T-helper 17 cell (primary cell): ENCODE data around the gene DAW1. TPM values are rescaled to one million over a fixed set of nuclear protein-coding genes. Genes with fewer than 3 reads are reported as not detected.

Experiments
- ATAC-seq: fragments of 150-1000 bp; cut with Tn5 transposase; 2 replicates; pipeline ENCODE4 v1.10.0; 2021; ENCODE audit warnings: mild to moderate bottlenecking, moderate library complexity
- DNase-seq, 3 donors: peaks; one replicate each; pipeline versions ENCODE4 v3.0.0 to v3.0.0-alpha.2; 2020 to 2021
- H3K9me3 ChIP-seq: one replicate; pipeline ENCODE4 v1.7.0; 2013; ENCODE audit warnings: low read length, mild to moderate bottlenecking; ENCODE audit not compliant: control insufficient read depth, poor library complexity, severe bottlenecking
- H3K27ac Mint-ChIP-seq: one replicate; pipeline ENCODE4 v1.8.0; 2022; ENCODE audit warnings: mild to moderate bottlenecking, moderate library complexity, mixed read lengths
- H3K27me3 Mint-ChIP-seq: one replicate; pipeline ENCODE4 v1.8.0; 2022; ENCODE audit warnings: mixed read lengths
- H3K36me3 Mint-ChIP-seq: one replicate; pipeline ENCODE4 v1.8.0; 2022; ENCODE audit warnings: low read depth, mixed read lengths
- H3K4me1 Mint-ChIP-seq: one replicate; pipeline ENCODE4 v1.8.0; 2022; ENCODE audit warnings: mild to moderate bottlenecking, mixed read lengths
- H3K4me3 Mint-ChIP-seq: one replicate; pipeline ENCODE4 v1.8.0; 2022; ENCODE audit warnings: mild to moderate bottlenecking, moderate library complexity, mixed read lengths
- total RNA-seq, 4 donors: library from RNA in 2 of 4; stranded (reverse) in 2 of 4; gene quantifications; one replicate each; pipeline ENCODE4 v1.2.3 and lab custom pipeline; 2022 to 2026

Gene DAW1
- total RNA-seq, 2 donors from 2014 or later = not detected

- ATAC-seq (no peak), DNase-seq (no peak)
- H3K4me3 Mint-ChIP-seq = no peak overlapping the region
- H3K4me1 Mint-ChIP-seq = peaks cover 14% of the 10 kb centered on the region
- peak overlapping the region; percentile 49 for H3K27ac Mint-ChIP-seq
- peaks cover 4% of the 10 kb centered on the region for H3K27me3 Mint-ChIP-seq
- no peaks in the 10 kb centered on the region for H3K36me3 Mint-ChIP-seq
- H3K9me3 ChIP-seq = no peaks in the 10 kb centered on the region
Measured at GRCh38 chr2:227865291-227865690, 6.1 kb upstream of the DAW1 start.

GRCh38 chr2:227867386-227867785 is 4.0 kb upstream of the DAW1 start:
- H3K27me3 Mint-ChIP-seq = peaks cover 4% of the 10 kb centered on the region
- no peak overlapping the region for H3K27ac Mint-ChIP-seq
- H3K4me1 Mint-ChIP-seq = peaks cover 6% of the 10 kb centered on the region
- H3K9me3 ChIP-seq = no peaks in the 10 kb centered on the region
- no peaks in the 10 kb centered on the region for H3K36me3 Mint-ChIP-seq
- DNase-seq (no peak), ATAC-seq (no peak)
- H3K4me3 Mint-ChIP-seq = no peak overlapping the region

- peak; percentile 20 for ATAC-seq
- Mint-ChIP-seq H3K27me3 (peaks cover 8% of the 10 kb centered on the region), H3K36me3 (no peaks in the 10 kb centered on the region)
Measured at GRCh38 chr2:227870710-227871374, 589 bp upstream of the DAW1 start.

GRCh38 chr2:227872676-227873075 is 1.2 kb downstream of the DAW1 start:
- H3K9me3 ChIP-seq = no peaks in the 10 kb centered on the region
- H3K36me3 Mint-ChIP-seq = no peaks in the 10 kb centered on the region
- peaks cover 4% of the 10 kb centered on the region for H3K4me1 Mint-ChIP-seq
- peaks cover 8% of the 10 kb centered on the region for H3K27me3 Mint-ChIP-seq
- no peak for ATAC-seq
- H3K4me3 Mint-ChIP-seq = peak overlapping the region; percentile 10
- H3K27ac Mint-ChIP-seq = no peak overlapping the region
- no peak for DNase-seq

More at GRCh38 chr2:227870710-227871374, 589 bp upstream of the DAW1 start:
- peak overlapping the region; percentile 81 for H3K4me3 Mint-ChIP-seq
- no peaks in the 10 kb centered on the region for H3K9me3 ChIP-seq
- peak overlapping the region; percentile 71 for H3K27ac Mint-ChIP-seq
- DNase-seq = no peak
- H3K4me1 Mint-ChIP-seq = peaks cover 5% of the 10 kb centered on the region

GRCh38 chr2:227876300-227876801 is 4.9 kb downstream of the DAW1 start:
- Mint-ChIP-seq H3K27me3 (peaks cover 10% of the 10 kb centered on the region), H3K27ac (no peak overlapping the region), H3K36me3 (no peaks in the 10 kb centered on the region), H3K4me1 (peaks cover 3% of the 10 kb centered on the region), H3K4me3 (no peak overlapping the region)
- DNase-seq = no peak
- no peaks in the 10 kb centered on the region for H3K9me3 ChIP-seq
- ATAC-seq = no peak

- Mint-ChIP-seq H3K27ac (no peak overlapping the region), H3K27me3 (peaks cover 10% of the 10 kb centered on the region), H3K36me3 (no peaks in the 10 kb centered on the region), H3K4me1 (peaks cover 7% of the 10 kb centered on the region), H3K4me3 (no peak overlapping the region)
- no peak for DNase-seq
- no peak for ATAC-seq
- no peaks in the 10 kb centered on the region for H3K9me3 ChIP-seq
Measured at GRCh38 chr2:227877421-227878310, 6.2 kb downstream of the DAW1 start.

GRCh38 chr2:227880460-227880859 is 9.0 kb downstream of the DAW1 start:
- no peak overlapping the region for H3K4me3 Mint-ChIP-seq
- H3K9me3 ChIP-seq = no peaks in the 10 kb centered on the region
- H3K27me3 Mint-ChIP-seq = peaks cover 10% of the 10 kb centered on the region
- H3K36me3 Mint-ChIP-seq = no peaks in the 10 kb centered on the region
- DNase-seq = no peak
- peaks cover 12% of the 10 kb centered on the region for H3K4me1 Mint-ChIP-seq
- peak overlapping the region; percentile 14 for H3K27ac Mint-ChIP-seq
- no peak for ATAC-seq

GRCh38 chr2:227881866-227882517 is 10.6 kb downstream of the DAW1 start:
- H3K36me3 Mint-ChIP-seq = no peaks in the 10 kb centered on the region
- peaks cover 6% of the 10 kb centered on the region for H3K27me3 Mint-ChIP-seq
- H3K4me1 Mint-ChIP-seq = peaks cover 12% of the 10 kb centered on the region
- DNase-seq = no peak
- H3K4me3 Mint-ChIP-seq = peak overlapping the region; percentile 10
- H3K9me3 ChIP-seq = no peaks in the 10 kb centered on the region
- peak overlapping the region; percentile 89 for H3K27ac Mint-ChIP-seq
- ATAC-seq = peak; percentile 46

GRCh38 chr2:227884511-227884947 is 13.1 kb downstream of the DAW1 start:
- Mint-ChIP-seq H3K36me3 (no peaks in the 10 kb centered on the region), H3K4me1 (peaks cover 15% of the 10 kb centered on the region), H3K27me3 (peaks cover 6% of the 10 kb centered on the region), H3K27ac (no peak overlapping the region), H3K4me3 (no peak overlapping the region)
- no peaks in the 10 kb centered on the region for H3K9me3 ChIP-seq
- DNase-seq (peak; percentile 51 to 67 (median 52)), ATAC-seq (peak; percentile 93)

GRCh38 chr2:227886149-227886548 is 14.7 kb downstream of the DAW1 start:
- H3K27ac Mint-ChIP-seq = no peak overlapping the region
- DNase-seq (no peak), ATAC-seq (no peak)
- no peaks in the 10 kb centered on the region for H3K9me3 ChIP-seq
- no peak overlapping the region for H3K4me3 Mint-ChIP-seq
- H3K27me3 Mint-ChIP-seq = no peaks in the 10 kb centered on the region
- H3K36me3 Mint-ChIP-seq = no peaks in the 10 kb centered on the region
- H3K4me1 Mint-ChIP-seq = peaks cover 12% of the 10 kb centered on the region

- Mint-ChIP-seq H3K27ac (no peak overlapping the region), H3K4me1 (peaks cover 6% of the 10 kb centered on the region), H3K4me3 (no peak overlapping the region), H3K36me3 (no peaks in the 10 kb centered on the region), H3K27me3 (no peaks in the 10 kb centered on the region)
- DNase-seq (no peak), ATAC-seq (no peak)
- H3K9me3 ChIP-seq = no peaks in the 10 kb centered on the region
Measured at GRCh38 chr2:227888289-227888688, 16.9 kb downstream of the DAW1 start.

- Mint-ChIP-seq H3K36me3 (no peaks in the 10 kb centered on the region), H3K27ac (no peak overlapping the region), H3K27me3 (no peaks in the 10 kb centered on the region), H3K4me1 (peaks cover 3% of the 10 kb centered on the region), H3K4me3 (no peak overlapping the region)
- DNase-seq (no peak), ATAC-seq (no peak)
- H3K9me3 ChIP-seq = no peaks in the 10 kb centered on the region
Measured at GRCh38 chr2:227889336-227889735, 17.9 kb downstream of the DAW1 start.

- H3K27ac Mint-ChIP-seq = no peak overlapping the region
- no peaks in the 10 kb centered on the region for H3K9me3 ChIP-seq
- ATAC-seq (peak; percentile 63), DNase-seq (no peak)
- no peaks in the 10 kb centered on the region for H3K27me3 Mint-ChIP-seq
- H3K36me3 Mint-ChIP-seq = no peaks in the 10 kb centered on the region
- no peak overlapping the region for H3K4me3 Mint-ChIP-seq
- peaks cover 2% of the 10 kb centered on the region for H3K4me1 Mint-ChIP-seq
Measured at GRCh38 chr2:227890495-227891079, 19.2 kb downstream of the DAW1 start.
